Vagina (tissue), 2 donors: ENCODE data around the gene GALNTL6. TPM values are rescaled to one million over a fixed set of nuclear protein-coding genes. Genes with fewer than 3 reads are reported as not detected.
"Not testable (repeated sequence)": the region's sequence is repeated elsewhere in the genome, so short reads cannot be mapped to it uniquely, and the experiment has no call there.

Experiments used
- DNase-seq, 2 donors: peaks; one replicate each; pipeline ENCODE4 v3.0.0-alpha.2; 2017; ENCODE audit errors: extremely low spot score in 2 of 2
- H3K27ac ChIP-seq: fragments of 200-600 bp; sonication (generic); one replicate; pipeline ENCODE4 v1.5.1; 2019
- H3K27me3 ChIP-seq: fragments of 200-600 bp; sonication (generic); one replicate; pipeline ENCODE4 v1.5.1; 2019
- H3K36me3 ChIP-seq, 2 donors: fragments of 200-600 bp; sonication (generic); one replicate each; pipeline ENCODE4 v1.5.1; 2017 to 2019
- H3K4me1 ChIP-seq: fragments of 200-600 bp; sonication (generic); one replicate; pipeline ENCODE4 v1.5.1; 2019
- H3K4me3 ChIP-seq, 2 donors: fragments of 200-600 bp; sonication (generic); 1 replicate in 1 of 2; 2 replicates in 1 of 2; pipeline ENCODE4 v1.5.1; 2016 to 2019
- H3K9me3 ChIP-seq: fragments of 200-600 bp; sonication (generic); one replicate; pipeline ENCODE4 v1.5.1; 2019
- POLR2A ChIP-seq, 2 donors: fragments of 450-650 bp; IDR thresholded peaks; one replicate each; pipeline ENCODE4 v1.6.1; 2017; ENCODE audit warnings: antibody characterized with exemption in 2 of 2, mild to moderate bottlenecking in 2 of 2, moderate library complexity in 2 of 2
- POLR2AphosphoS5 ChIP-seq, 2 donors: sonication (generic); formaldehyde crosslinking; IDR thresholded peaks; one replicate each; pipeline ENCODE4 v1.9.0; 2017; ENCODE audit warnings: antibody characterized with exemption in 2 of 2, mild to moderate bottlenecking in 2 of 2, low read depth in 1 of 2; ENCODE audit not compliant: insufficient read depth in 1 of 2
- intact Hi-C: fragments of 100-400 bp; cut with DNase I; formaldehyde crosslinking; loops from one replicate; pipeline ENCODE4 v1.15.1; 2023
- total RNA-seq: library from RNA; depleted of rRNA; stranded (reverse); fragments of >200 nt; gene quantifications from one replicate; pipeline ENCODE4 v1.2.3, GENCODE V29; 2016
- TF ChIP-seq, protein P1 (sequence below), 3 experiments: fragments of 450-650 bp in 2 of 3; fragments of 200-600 bp in 1 of 3; sonication (generic) in 1 of 3; IDR thresholded peaks; one replicate each; pipeline ENCODE4 v1.5.1; 2017 to 2019; ENCODE audit warnings: antibody characterized with exemption in 3 of 3, mild to moderate bottlenecking in 2 of 3, moderate library complexity in 2 of 3

The GALNTL6 gene
- total RNA-seq, 1 donor from 2014 or later: 0.74 TPM

DNA sequence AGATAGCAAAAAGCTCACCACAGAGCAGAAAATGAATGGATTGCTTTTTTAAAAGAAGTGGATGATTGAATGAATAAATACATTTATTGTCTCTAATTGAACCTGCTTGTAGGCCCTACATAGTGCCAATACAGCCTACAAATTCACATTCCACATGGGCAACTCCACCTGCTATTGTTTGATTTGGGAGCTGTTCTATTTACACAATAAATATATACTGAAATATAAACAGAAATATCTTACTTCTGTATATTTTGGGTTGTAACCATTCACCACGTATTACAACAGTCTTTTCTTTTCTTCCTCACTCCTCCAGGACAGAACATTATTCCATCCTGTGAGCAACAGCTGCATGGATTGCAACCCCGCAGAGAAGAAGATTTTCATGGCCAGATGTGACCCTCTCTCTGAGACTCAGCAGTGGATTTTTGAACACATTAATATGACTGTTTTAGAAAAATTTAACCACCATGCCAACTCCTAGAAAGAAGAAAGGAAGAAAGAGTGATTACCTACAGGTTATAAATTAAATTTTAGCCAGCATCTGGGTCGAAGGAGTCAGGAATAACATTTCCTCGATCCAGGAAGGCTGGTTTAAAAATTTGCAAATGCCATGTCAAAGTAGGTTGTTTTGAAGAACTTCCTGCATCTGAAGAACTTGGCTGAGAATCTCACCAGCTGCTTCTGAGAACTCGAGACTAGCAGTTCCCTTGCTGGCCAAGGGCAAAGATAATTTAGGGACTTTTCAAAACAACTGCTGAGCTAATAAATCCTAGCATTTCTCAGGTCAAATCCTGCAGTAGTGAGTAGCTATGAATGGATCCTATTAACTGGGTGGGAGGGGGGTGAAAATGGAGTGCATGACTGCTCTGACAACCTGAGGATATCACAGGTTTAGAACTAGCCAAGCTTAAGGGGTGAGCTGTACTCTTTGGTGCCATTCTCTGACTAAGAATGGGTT is 1226.7 kb downstream of the GALNTL6 start:
- H3K36me3 ChIP-seq: no peaks in the 10 kb centered on the region
- H3K27me3 ChIP-seq: no peaks in the 10 kb centered on the region
- DNase-seq: no peak
- intact Hi-C loops: no loop called here
- no peak overlapping the region for H3K4me3 ChIP-seq
- H3K9me3 ChIP-seq: no peaks in the 10 kb centered on the region
- peaks cover 7% of the 10 kb centered on the region for H3K4me1 ChIP-seq
- TF ChIP-seq, protein P1, sequence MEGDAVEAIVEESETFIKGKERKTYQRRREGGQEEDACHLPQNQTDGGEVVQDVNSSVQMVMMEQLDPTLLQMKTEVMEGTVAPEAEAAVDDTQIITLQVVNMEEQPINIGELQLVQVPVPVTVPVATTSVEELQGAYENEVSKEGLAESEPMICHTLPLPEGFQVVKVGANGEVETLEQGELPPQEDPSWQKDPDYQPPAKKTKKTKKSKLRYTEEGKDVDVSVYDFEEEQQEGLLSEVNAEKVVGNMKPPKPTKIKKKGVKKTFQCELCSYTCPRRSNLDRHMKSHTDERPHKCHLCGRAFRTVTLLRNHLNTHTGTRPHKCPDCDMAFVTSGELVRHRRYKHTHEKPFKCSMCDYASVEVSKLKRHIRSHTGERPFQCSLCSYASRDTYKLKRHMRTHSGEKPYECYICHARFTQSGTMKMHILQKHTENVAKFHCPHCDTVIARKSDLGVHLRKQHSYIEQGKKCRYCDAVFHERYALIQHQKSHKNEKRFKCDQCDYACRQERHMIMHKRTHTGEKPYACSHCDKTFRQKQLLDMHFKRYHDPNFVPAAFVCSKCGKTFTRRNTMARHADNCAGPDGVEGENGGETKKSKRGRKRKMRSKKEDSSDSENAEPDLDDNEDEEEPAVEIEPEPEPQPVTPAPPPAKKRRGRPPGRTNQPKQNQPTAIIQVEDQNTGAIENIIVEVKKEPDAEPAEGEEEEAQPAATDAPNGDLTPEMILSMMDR (IDR thresholded peaks at IDR 0.05): no peak
- TF ChIP-seq POLR2AphosphoS5 (IDR thresholded peaks at IDR 0.05; ENCODE audit: insufficient read depth in 1 of 2, low read depth in 1 of 2) (no peak), POLR2A (IDR thresholded peaks at IDR 0.05) (no peak)
- H3K27ac ChIP-seq: no peak overlapping the region

GRCh38 chr4:173041482-173041881 is 1228.3 kb downstream of the GALNTL6 start:
- no peaks in the 10 kb centered on the region for H3K9me3 ChIP-seq
- H3K4me3 ChIP-seq: no peak overlapping the region
- H3K27me3 ChIP-seq: no peaks in the 10 kb centered on the region
- no peak overlapping the region for H3K27ac ChIP-seq
- peaks cover 7% of the 10 kb centered on the region for H3K4me1 ChIP-seq
- TF ChIP-seq POLR2A (IDR thresholded peaks at IDR 0.05): no peak
- TF ChIP-seq, protein P1 (IDR thresholded peaks at IDR 0.05): no peak
- TF ChIP-seq POLR2AphosphoS5 (IDR thresholded peaks at IDR 0.05; ENCODE audit: insufficient read depth in 1 of 2, low read depth in 1 of 2): no peak
- no peak for DNase-seq
- intact Hi-C loops: no loop called here
- no peaks in the 10 kb centered on the region for H3K36me3 ChIP-seq

DNA sequence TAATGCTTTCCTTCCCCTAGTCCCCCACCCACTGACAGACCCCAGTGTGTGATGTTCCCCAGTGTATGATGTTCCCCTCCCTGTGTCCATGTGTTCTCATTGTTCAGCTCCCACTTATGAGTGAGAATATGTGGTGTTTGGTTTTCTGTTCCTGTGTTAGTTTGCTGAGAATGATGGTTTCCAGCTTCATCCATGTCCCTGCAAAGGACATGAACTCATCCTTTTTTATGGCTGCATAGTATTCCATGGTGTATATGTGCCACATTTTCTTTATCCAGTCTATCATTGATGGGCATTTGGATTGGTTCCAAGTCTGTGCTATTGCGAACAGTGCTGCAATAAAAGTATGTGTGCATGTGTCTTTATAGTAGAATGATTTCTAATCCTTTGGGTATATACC is 1228.9 kb downstream of the GALNTL6 start:
- H3K27ac ChIP-seq, H3K9me3 ChIP-seq, H3K27me3 ChIP-seq, intact Hi-C loops, H3K4me1 ChIP-seq, H3K36me3 ChIP-seq, H3K4me3 ChIP-seq, DNase-seq: not testable (repeated sequence)

DNA sequence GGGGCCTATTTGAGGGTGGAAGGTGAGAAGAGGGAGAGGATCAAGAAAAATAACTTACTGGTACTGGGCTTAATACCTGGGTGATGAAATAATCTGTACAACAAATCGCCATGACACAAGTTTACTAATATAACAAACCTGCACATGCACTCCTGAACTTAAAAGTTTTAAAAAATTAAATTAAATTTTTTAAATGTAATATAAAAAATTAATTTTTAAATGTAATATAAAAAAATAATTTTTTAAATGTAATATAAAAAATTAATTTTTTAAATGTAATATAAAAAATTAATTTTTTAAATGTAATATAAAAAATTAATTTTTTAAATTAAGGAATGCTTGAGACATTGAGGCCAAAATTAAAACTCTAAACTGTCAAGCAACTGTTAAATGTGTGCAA is 1231.1 kb downstream of the GALNTL6 start:
- Histone ChIP-seq H3K4me1 (peaks cover 7% of the 10 kb centered on the region), H3K4me3 (no peak overlapping the region), H3K36me3 (no peaks in the 10 kb centered on the region), H3K9me3 (no peaks in the 10 kb centered on the region), H3K27me3 (no peaks in the 10 kb centered on the region), H3K27ac (no peak overlapping the region)
- DNase-seq: no peak
- TF ChIP-seq, protein P1 (IDR thresholded peaks at IDR 0.05): no peak
- TF ChIP-seq POLR2A (IDR thresholded peaks at IDR 0.05) (no peak), POLR2AphosphoS5 (IDR thresholded peaks at IDR 0.05; ENCODE audit: insufficient read depth in 1 of 2, low read depth in 1 of 2) (no peak)
- intact Hi-C loops: no loop called here

- H3K4me3 ChIP-seq: no peak overlapping the region
- no peak overlapping the region for H3K27ac ChIP-seq
- no peak for DNase-seq
- no peaks in the 10 kb centered on the region for H3K27me3 ChIP-seq
- H3K36me3 ChIP-seq: no peaks in the 10 kb centered on the region
- TF ChIP-seq, protein P1 (IDR thresholded peaks at IDR 0.05): no peak
- TF ChIP-seq POLR2AphosphoS5 (IDR thresholded peaks at IDR 0.05; ENCODE audit: insufficient read depth in 1 of 2, low read depth in 1 of 2) (no peak), POLR2A (IDR thresholded peaks at IDR 0.05) (no peak)
- no peaks in the 10 kb centered on the region for H3K9me3 ChIP-seq
- intact Hi-C loops: no loop called here
- H3K4me1 ChIP-seq: peaks cover 4% of the 10 kb centered on the region
These were observed 1232.4 kb downstream of the GALNTL6 start for GRCh38 chr4:173045571-173045970.
